Measurements from ENCODE around the gene SREBF1. TPM values are rescaled to one million over a fixed set of nuclear protein-coding genes. Genes with fewer than 3 reads are reported as not detected.
A peak's percentile ranks its signal among the peaks of the same experiment; 100 is the strongest.

The SREBF1 gene
- total RNA-seq, 1 donor from 2014 or later, result 85.0 TPM

- no peaks in the 10 kb centered on the region for H3K9me3 Mint-ChIP-seq (ENCODE audit: low read depth)
- TF ChIP-seq CTCF (IDR thresholded peaks at IDR 0.05; ENCODE audit: unreplicated experiment), result no peak
- peaks cover 19% of the 10 kb centered on the region for H3K36me3 Mint-ChIP-seq (ENCODE audit: insufficient read depth)
- DNase-seq (ENCODE audit: low spot score, unreplicated experiment), result no peak
- peaks cover 2% of the 10 kb centered on the region for H3K4me1 Mint-ChIP-seq (ENCODE audit: low read depth)
- peak overlapping the region; percentile 59 for H3K27ac Mint-ChIP-seq
- no peak overlapping the region for H3K4me3 Mint-ChIP-seq (ENCODE audit: low read depth)
- no peaks in the 10 kb centered on the region for H3K27me3 Mint-ChIP-seq
Measured at GRCh38 chr17:17801800-17802481, 34.8 kb downstream of the SREBF1 start.

DNA sequence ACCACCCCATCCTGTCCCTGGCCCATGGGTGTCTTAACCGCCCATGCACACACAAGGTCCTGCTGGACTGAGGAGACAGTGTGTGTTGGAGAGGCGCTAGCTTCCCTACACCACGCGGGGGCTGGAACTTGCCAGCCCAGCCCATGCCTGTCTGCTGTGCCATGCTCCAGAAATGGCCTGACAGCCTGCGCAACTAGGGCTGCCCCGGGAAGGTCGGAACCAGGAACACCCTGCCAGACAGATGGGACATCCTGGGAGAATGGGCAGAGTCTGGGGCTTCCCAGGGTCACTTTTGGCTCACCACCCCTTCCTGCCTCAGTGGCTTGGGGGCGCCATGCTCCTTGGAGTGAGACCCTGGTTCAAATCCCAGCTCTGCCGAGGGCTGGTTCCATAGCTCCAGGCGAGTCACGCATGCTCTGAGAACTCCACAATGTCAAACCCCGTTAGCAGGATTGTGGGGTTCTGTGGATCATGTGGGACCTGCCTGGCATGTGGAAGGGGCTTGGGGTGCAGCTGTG lies 36.2 kb downstream of the SREBF1 start:
- H3K9me3 Mint-ChIP-seq (ENCODE audit: low read depth), result no peaks in the 10 kb centered on the region
- TF ChIP-seq CTCF (IDR thresholded peaks at IDR 0.05; ENCODE audit: unreplicated experiment), result no peak
- H3K4me1 Mint-ChIP-seq (ENCODE audit: low read depth), result peaks cover 2% of the 10 kb centered on the region
- H3K4me3 Mint-ChIP-seq (ENCODE audit: low read depth), result no peak overlapping the region
- H3K27me3 Mint-ChIP-seq, result no peaks in the 10 kb centered on the region
- no peak overlapping the region for H3K27ac Mint-ChIP-seq
- DNase-seq (ENCODE audit: low spot score, unreplicated experiment), result no peak
- peaks cover 11% of the 10 kb centered on the region for H3K36me3 Mint-ChIP-seq (ENCODE audit: insufficient read depth)

DNA sequence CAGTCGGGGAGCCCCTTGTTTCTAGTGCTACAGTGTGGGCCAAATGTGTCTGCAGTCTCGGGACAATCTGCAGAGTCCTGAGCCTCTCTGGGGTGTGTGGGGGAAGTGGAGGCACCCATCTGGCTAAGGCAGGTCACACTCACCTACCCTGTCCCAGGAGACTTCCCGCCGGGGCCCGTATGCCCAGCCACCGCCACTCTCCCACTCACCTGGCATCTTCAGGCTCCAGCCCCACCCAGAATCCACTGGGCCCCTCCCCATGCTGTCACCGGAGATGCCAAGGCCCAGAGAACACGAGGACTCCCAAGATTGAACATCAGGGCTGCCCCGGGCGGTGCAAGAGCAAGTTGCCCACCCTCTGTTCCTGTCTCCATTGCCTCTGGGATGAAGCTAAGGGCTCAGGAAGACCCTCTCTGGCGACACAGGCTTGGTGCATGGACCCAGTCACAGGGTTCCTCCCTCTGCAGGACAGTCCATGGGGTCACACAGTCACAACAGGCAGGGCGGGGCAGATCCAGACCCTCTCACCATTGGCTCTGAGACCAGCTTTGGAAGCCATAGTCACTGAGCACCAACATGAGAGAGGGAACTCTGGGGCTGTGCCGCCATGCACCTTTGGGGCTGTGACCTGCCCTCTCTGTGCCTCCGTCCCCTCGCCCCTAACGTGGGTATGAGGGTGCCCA lies 38.1 kb downstream of the SREBF1 start:
- DNase-seq (ENCODE audit: low spot score, unreplicated experiment), result no peak
- Mint-ChIP-seq H3K36me3 (ENCODE audit: insufficient read depth) (peaks cover 9% of the 10 kb centered on the region), H3K9me3 (ENCODE audit: low read depth) (no peaks in the 10 kb centered on the region), H3K27ac (no peak overlapping the region), H3K27me3 (no peaks in the 10 kb centered on the region), H3K4me1 (ENCODE audit: low read depth) (peaks cover 2% of the 10 kb centered on the region), H3K4me3 (ENCODE audit: low read depth) (no peak overlapping the region)
- TF ChIP-seq CTCF (IDR thresholded peaks at IDR 0.05; ENCODE audit: unreplicated experiment), result no peak

- DNase-seq (ENCODE audit: low spot score, unreplicated experiment), result no peak
- Mint-ChIP-seq H3K4me1 (ENCODE audit: low read depth) (peaks cover 3% of the 10 kb centered on the region), H3K27me3 (no peaks in the 10 kb centered on the region), H3K9me3 (ENCODE audit: low read depth) (no peaks in the 10 kb centered on the region), H3K36me3 (ENCODE audit: insufficient read depth) (peaks cover 11% of the 10 kb centered on the region), H3K4me3 (ENCODE audit: low read depth) (no peak overlapping the region), H3K27ac (no peak overlapping the region)
- no peak for TF ChIP-seq CTCF (IDR thresholded peaks at IDR 0.05; ENCODE audit: unreplicated experiment)
Measured at GRCh38 chr17:17798010-17798556, 38.7 kb downstream of the SREBF1 start.

- H3K27me3 Mint-ChIP-seq, result no peaks in the 10 kb centered on the region
- no peaks in the 10 kb centered on the region for H3K9me3 Mint-ChIP-seq (ENCODE audit: low read depth)
- no peak overlapping the region for H3K4me3 Mint-ChIP-seq (ENCODE audit: low read depth)
- peaks cover 7% of the 10 kb centered on the region for H3K4me1 Mint-ChIP-seq (ENCODE audit: low read depth)
- TF ChIP-seq CTCF (IDR thresholded peaks at IDR 0.05; ENCODE audit: unreplicated experiment), result no peak
- DNase-seq (ENCODE audit: low spot score, unreplicated experiment), result no peak
- no peak overlapping the region for H3K27ac Mint-ChIP-seq
- peaks cover 11% of the 10 kb centered on the region for H3K36me3 Mint-ChIP-seq (ENCODE audit: insufficient read depth)
Measured at GRCh38 chr17:17797119-17797809, 39.5 kb downstream of the SREBF1 start.
